ENCODE results near the gene PMPCA. TPM values are rescaled to one million over a fixed set of nuclear protein-coding genes. Genes with fewer than 3 reads are reported as not detected.

The PMPCA gene
- total and polyA plus RNA-seq, 2 donors (not counting 3 experiments of a cell fraction or from before 2014, with no cell fraction given): 69.0 to 75.3 TPM

DNA sequence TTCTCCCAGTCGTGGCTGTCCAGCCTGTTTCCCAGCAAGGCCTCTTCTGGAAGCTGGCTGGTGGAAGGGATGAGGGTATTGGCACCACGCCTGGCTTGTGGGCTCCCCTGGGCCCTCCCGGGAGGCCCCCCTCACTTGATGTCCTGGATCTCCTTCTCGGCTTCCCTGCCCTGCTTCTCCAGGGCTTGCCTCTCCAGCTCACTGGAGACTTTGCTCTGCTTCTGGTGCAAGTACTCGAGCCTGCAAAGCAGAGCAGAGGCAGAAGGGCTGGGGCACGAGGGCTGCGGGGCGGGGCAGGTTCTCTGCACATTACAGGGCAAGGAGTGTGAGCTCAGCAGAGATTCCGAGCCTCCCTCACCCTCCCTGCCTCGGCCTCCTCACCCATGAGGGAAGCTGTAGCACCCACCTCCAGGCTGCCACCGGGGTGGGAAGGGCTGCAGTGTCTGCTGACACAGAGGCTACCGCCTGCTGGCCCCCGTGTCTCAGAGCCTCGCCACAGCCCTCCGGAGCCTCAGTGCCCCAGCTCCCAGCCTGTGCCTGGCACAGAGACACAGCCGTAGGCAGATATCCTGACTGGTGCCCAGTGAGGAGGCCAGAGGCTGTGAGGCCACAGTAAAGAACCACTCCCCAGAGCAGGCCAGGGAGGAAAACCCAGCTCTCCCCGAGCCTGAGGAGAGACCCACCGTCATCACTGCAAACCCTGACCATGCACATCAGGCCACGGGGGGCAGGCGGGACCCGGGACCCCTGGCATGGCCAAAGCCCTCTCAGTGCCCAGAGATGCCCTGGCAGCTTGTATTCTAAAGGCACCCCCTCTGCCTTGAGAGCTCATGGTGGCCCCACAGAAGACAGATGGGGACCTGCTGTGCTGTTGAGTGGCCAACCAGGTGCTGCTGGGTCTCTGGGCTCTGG lies 17.7 kb upstream of the PMPCA start:
- Histone ChIP-seq H3K9me1 (replicated peaks; ENCODE audit: control insufficient read depth, extremely low read depth, insufficient read depth, low read length) (no peaks in the 10 kb centered on the region), H3K4me2 (ENCODE audit: insufficient read depth, low read length) (no peak overlapping the region), H3K4me3 (replicated peaks in 1 of 3; ENCODE audit: insufficient read depth in 1 of 3, low read depth in 1 of 3, low read length in 3 of 3) (no peak overlapping the region), H3K79me2 (ENCODE audit: control insufficient read depth, insufficient read depth, low read length) (peaks cover 1% of the 10 kb centered on the region), H3K9me3 (replicated peaks; ENCODE audit: control insufficient read depth, insufficient read depth, low read length) (no peaks in the 10 kb centered on the region), H3K4me1 (ENCODE audit: control insufficient read depth, extremely low read depth, insufficient read depth, low read length) (no peaks in the 10 kb centered on the region), H3K27me3 (ENCODE audit: control insufficient read depth in 2 of 2, insufficient read depth in 2 of 2, low read length in 2 of 2) (no peaks in the 10 kb centered on the region), H3K27ac (ENCODE audit: insufficient read depth, low read depth, low read length) (no peak overlapping the region), H3K36me3 (ENCODE audit: control insufficient read depth in 2 of 2, extremely low read depth in 1 of 2, insufficient read depth in 2 of 2, low read length in 2 of 2) (peaks cover 9 to 75% of the 10 kb centered on the region in 2 experiments), H3K9ac (replicated peaks; ENCODE audit: extremely low read depth, insufficient read depth, low read length) (no peak overlapping the region), H2AFZ (ENCODE audit: low read depth, low read length) (no peak overlapping the region), H4K20me1 (replicated peaks; ENCODE audit: control insufficient read depth, extremely low read depth, insufficient read depth, low read length) (no peaks in the 10 kb centered on the region)
- dilution Hi-C loops (cut with MboI; ENCODE audit: extremely low pct_ligation_motif_present, low sequenced_read_pairs): no loop called here
- no TSS peak for BruUV-seq (replicated peaks)
- TF ChIP-seq, protein P1, sequence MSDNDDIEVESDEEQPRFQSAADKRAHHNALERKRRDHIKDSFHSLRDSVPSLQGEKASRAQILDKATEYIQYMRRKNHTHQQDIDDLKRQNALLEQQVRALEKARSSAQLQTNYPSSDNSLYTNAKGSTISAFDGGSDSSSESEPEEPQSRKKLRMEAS (IDR thresholded peaks at IDR 0.05; ENCODE audit: insufficient read depth, insufficient read length): no peak
- TF ChIP-seq FOS (IDR thresholded peaks at IDR 0.05; ENCODE audit: borderline replicate concordance, insufficient read depth, low read length) (no peak), POLR2A (IDR thresholded peaks at IDR 0.05; ENCODE audit: low read depth, low read length) (no peak), GATA2 (IDR thresholded peaks at IDR 0.05; ENCODE audit: insufficient read depth, insufficient read length, low read depth, low read length) (no peak), POLR2AphosphoS5 (IDR thresholded peaks at IDR 0.05; ENCODE audit: insufficient read depth, low read depth, low read length) (no peak), MYC (IDR thresholded peaks at IDR 0.05; ENCODE audit: low read depth, low read length) (no peak), EZH2 (IDR thresholded peaks at IDR 0.05; ENCODE audit: borderline replicate concordance, low read depth, low read length, severe bottlenecking) (no peak), JUN (IDR thresholded peaks at IDR 0.05; ENCODE audit: borderline replicate concordance, insufficient read depth, insufficient read length, low read depth) (no peak)
- TF ChIP-seq, protein P2, sequence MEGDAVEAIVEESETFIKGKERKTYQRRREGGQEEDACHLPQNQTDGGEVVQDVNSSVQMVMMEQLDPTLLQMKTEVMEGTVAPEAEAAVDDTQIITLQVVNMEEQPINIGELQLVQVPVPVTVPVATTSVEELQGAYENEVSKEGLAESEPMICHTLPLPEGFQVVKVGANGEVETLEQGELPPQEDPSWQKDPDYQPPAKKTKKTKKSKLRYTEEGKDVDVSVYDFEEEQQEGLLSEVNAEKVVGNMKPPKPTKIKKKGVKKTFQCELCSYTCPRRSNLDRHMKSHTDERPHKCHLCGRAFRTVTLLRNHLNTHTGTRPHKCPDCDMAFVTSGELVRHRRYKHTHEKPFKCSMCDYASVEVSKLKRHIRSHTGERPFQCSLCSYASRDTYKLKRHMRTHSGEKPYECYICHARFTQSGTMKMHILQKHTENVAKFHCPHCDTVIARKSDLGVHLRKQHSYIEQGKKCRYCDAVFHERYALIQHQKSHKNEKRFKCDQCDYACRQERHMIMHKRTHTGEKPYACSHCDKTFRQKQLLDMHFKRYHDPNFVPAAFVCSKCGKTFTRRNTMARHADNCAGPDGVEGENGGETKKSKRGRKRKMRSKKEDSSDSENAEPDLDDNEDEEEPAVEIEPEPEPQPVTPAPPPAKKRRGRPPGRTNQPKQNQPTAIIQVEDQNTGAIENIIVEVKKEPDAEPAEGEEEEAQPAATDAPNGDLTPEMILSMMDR (IDR thresholded peaks at IDR 0.05; ENCODE audit: extremely low read depth in 1 of 2, insufficient read depth in 1 of 2, low read depth in 1 of 2, low read length in 2 of 2): no peak
- FAIRE-seq (no peak), DNase-seq (ENCODE audit: low read depth, low spot score) (no peak)
- ChIA-PET CTCF (interaction anchor here (0.8 to 0.9 kb wide), 2 partner anchors 30 to 53 kb away, joined by 3 read pairs; no protein-coding TSS in a partner anchor), POLR2A (no interaction called here)
- intact Hi-C loops (cut with micrococcal nuclease): no loop called here

All from endothelial cell of umbilical vein (primary cell).